HepG2 (cell line): ENCODE measurements around the gene P4HTM. TPM values are rescaled to one million over a fixed set of nuclear protein-coding genes. Genes with fewer than 3 reads are reported as not detected.

ENCODE experiments used
- ATAC-seq: fragments of 200-7000 bp; cut with Tn5 transposase; 3 replicates; pipeline ENCODE4 v1.9.1; 2020; ENCODE audit warnings: mild to moderate bottlenecking, moderate library complexity
- BruUV-seq: library from RNA; stranded (reverse); fragments of 400-500 nt; replicated peaks from 2 replicates; lab custom pipeline; 2021; lab: Mats Ljungman, UMichigan
- CTCF ChIA-PET: fragments of 300-600 bp; formaldehyde crosslinking; extraction: SDS; loops from one replicate; lab custom pipeline; 2021; ENCODE audit warnings: low total read pairs, inconsistent platforms, low intra/inter-chr PET ratio; lab: Yijun Ruan, JAX
- POLR2A ChIA-PET: fragments of 350-600 bp; sonication (Branson Sonifier 250); formaldehyde crosslinking; loops from one replicate; lab custom pipeline; 2020; ENCODE audit warnings: antibody characterized with exemption, inconsistent platforms; lab: Yijun Ruan, JAX
- DNase-seq: peaks from one replicate; pipeline ENCODE4 v3.0.0-alpha.2; 2015; ENCODE audit warnings: low spot score
- FAIRE-seq: peaks from 3 replicates; lab custom pipeline; 2011; peaks lifted over from hg19 to GRCh38; lab: Jason Lieb, UNC
- H2AFZ ChIP-seq: one replicate; pipeline ENCODE4 v1.6.1; 2011; ENCODE audit warnings: low read length, inconsistent platforms
- H3K27ac ChIP-seq: fragments of 300-600 bp; 3 replicates; pipeline ENCODE4 v1.8.0; 2011; ENCODE audit warnings: mixed run types, mild to moderate bottlenecking, mixed read lengths, low read length, inconsistent platforms; ENCODE audit not compliant: insufficient read depth; ENCODE audit errors: extremely low read length
- H3K27me3 ChIP-seq, 2 experiments: fragments of 200-600 bp in 1 of 2; 2 replicates in 1 of 2; 3 replicates in 1 of 2; pipeline versions ENCODE4 v1.6.0 to v1.8.0; 2011; ENCODE audit warnings: low read length in 2 of 2, mild to moderate bottlenecking in 2 of 2, moderate library complexity in 2 of 2, inconsistent platforms in 1 of 2; ENCODE audit not compliant: insufficient read depth in 2 of 2, control insufficient read depth in 1 of 2
- H3K36me3 ChIP-seq, 2 experiments: fragments of 200-600 bp in 1 of 2; replicated peaks in 1 of 2; 2 replicates in 1 of 2; 3 replicates in 1 of 2; pipeline versions ENCODE4 v1.5.1 to v1.8.0; 2011; ENCODE audit warnings: low read length in 2 of 2, inconsistent platforms in 1 of 2; ENCODE audit not compliant: insufficient read depth in 2 of 2, control insufficient read depth in 1 of 2
- H3K4me1 ChIP-seq: 2 replicates; pipeline ENCODE4 v1.5.1; 2012; ENCODE audit warnings: low read length, inconsistent platforms; ENCODE audit not compliant: insufficient read depth
- H3K4me2 ChIP-seq: 2 replicates; pipeline ENCODE4 v1.6.0; 2011; ENCODE audit warnings: low read depth, low read length, inconsistent platforms
- H3K4me3 ChIP-seq, 3 experiments: fragments of 200-600 bp in 1 of 3; sonication (generic), shearing (Covaris generic) in 1 of 3; replicated peaks in 1 of 3; 2 replicates each; pipeline ENCODE4 v1.5.1; 2011 to 2016; ENCODE audit warnings: low read length in 3 of 3, inconsistent platforms in 2 of 3, low read depth in 2 of 3, mild to moderate bottlenecking in 2 of 3, control low read depth in 1 of 3, mixed read lengths in 1 of 3; ENCODE audit not compliant: insufficient read depth in 1 of 3
- H3K79me2 ChIP-seq: one replicate; pipeline ENCODE4 v1.6.1; 2011; ENCODE audit warnings: low read length, inconsistent platforms; ENCODE audit not compliant: insufficient read depth
- H3K9ac ChIP-seq: 2 replicates; pipeline ENCODE4 v1.6.0; 2011; ENCODE audit warnings: mild to moderate bottlenecking, low read depth, low read length, inconsistent platforms; ENCODE audit not compliant: insufficient read depth
- H3K9me3 ChIP-seq: 2 replicates; pipeline ENCODE4 v1.5.1; 2012; ENCODE audit warnings: mild to moderate bottlenecking, low read length
- H4K20me1 ChIP-seq: 2 replicates; pipeline ENCODE4 v1.6.0; 2011; ENCODE audit warnings: inconsistent platforms, mild to moderate bottlenecking, low read length, moderate library complexity; ENCODE audit not compliant: insufficient read depth
- AGO1 ChIP-seq: fragments of 200-400 bp; formaldehyde crosslinking; IDR thresholded peaks from 2 replicates; pipeline ENCODE4 v1.6.1; 2017; ENCODE audit warnings: mild to moderate bottlenecking, low read depth, low read length, moderate library complexity; ENCODE audit not compliant: poor library complexity, severe bottlenecking
- CENPT ChIP-seq: sonication (generic); formaldehyde crosslinking; IDR thresholded peaks from 2 replicates; pipeline ENCODE4 v1.8.0; 2022; ENCODE audit warnings: low read depth, mild to moderate bottlenecking, moderate library complexity, missing genetic modification reagents
- EZH2 ChIP-seq: conservative IDR thresholded peaks from 2 replicates; pipeline ENCODE4 v1.6.1; 2012; ENCODE audit warnings: mild to moderate bottlenecking, low read depth, low read length, moderate library complexity
- HDAC6 ChIP-seq: fragments of 200-600 bp; sonication (generic); IDR thresholded peaks from 2 replicates; pipeline ENCODE4 v1.7.0; 2017; ENCODE audit warnings: mild to moderate bottlenecking, antibody characterized with exemption, low read length, low read depth
- HHEX ChIP-seq: IDR thresholded peaks from 2 replicates; pipeline ENCODE4 v1.6.1; 2016; ENCODE audit warnings: control low read depth
- KDM3A ChIP-seq: IDR thresholded peaks from 2 replicates; pipeline ENCODE4 v1.6.1; 2018; ENCODE audit warnings: low read depth, missing compliant biosample characterization
- KLF15 ChIP-seq: sonication (generic); formaldehyde crosslinking; IDR thresholded peaks from 2 replicates; pipeline ENCODE4 v1.8.1; 2023; ENCODE audit warnings: borderline replicate concordance, mild to moderate bottlenecking, inconsistent platforms, missing genetic modification reagents, mixed read lengths
- MXI1 ChIP-seq: IDR thresholded peaks from 3 replicates; pipeline ENCODE4 v1.6.1; 2012; ENCODE audit warnings: low read depth, low read length, inconsistent platforms, borderline replicate concordance
- NFE2 ChIP-seq: sonication (generic); formaldehyde crosslinking; IDR thresholded peaks from 2 replicates; pipeline ENCODE4 v1.4.0; 2020; ENCODE audit warnings: missing genetic modification reagents
- RXRA ChIP-seq: sonication (generic); formaldehyde crosslinking; IDR thresholded peaks from 2 replicates; pipeline ENCODE4 v1.5.1; 2020; ENCODE audit warnings: missing genetic modification reagents
- SAP130 ChIP-seq: IDR thresholded peaks from 2 replicates; pipeline ENCODE4 v1.6.1; 2016; ENCODE audit warnings: low read depth
- TBX2 ChIP-seq: sonication (generic); formaldehyde crosslinking; IDR thresholded peaks from 2 replicates; pipeline ENCODE4 v1.5.0; 2020; ENCODE audit warnings: missing genetic modification reagents, mild to moderate bottlenecking, borderline replicate concordance
- ZC3H4 ChIP-seq: sonication (generic); formaldehyde crosslinking; IDR thresholded peaks from 2 replicates; pipeline ENCODE4 v1.4.0; 2020; ENCODE audit warnings: missing genetic modification reagents, borderline replicate concordance
- ZIK1 ChIP-seq: sonication (generic); formaldehyde crosslinking; IDR thresholded peaks from 2 replicates; pipeline ENCODE4 v1.5.0; 2020; ENCODE audit warnings: mild to moderate bottlenecking, low read depth, missing genetic modification reagents, borderline replicate concordance
- ZNF136 ChIP-seq: sonication (generic); formaldehyde crosslinking; IDR thresholded peaks from 2 replicates; pipeline ENCODE4 v1.8.1; 2022; ENCODE audit warnings: low read depth, mild to moderate bottlenecking, moderate library complexity, missing genetic modification reagents
- ZNF577 ChIP-seq: sonication (generic); formaldehyde crosslinking; IDR thresholded peaks from 2 replicates; pipeline ENCODE4 v1.4.0; 2020; ENCODE audit warnings: mild to moderate bottlenecking, low read depth, missing genetic modification reagents, borderline replicate concordance
- WGBS: methylation state at CpG from one replicate; pipeline ENCODE4 v1.1.6; 2017; ENCODE audit warnings: low lambda C conversion rate; 5-methylcytosine and 5-hydroxymethylcytosine counted together
- in situ Hi-C: cut with HindIII; loops from 2 replicates; pipeline ENCODE4 v1.10.0; 2017; ENCODE audit warnings: low pct_unique_long_range_greater_than_20kb; ENCODE audit not compliant: extremely low pct_ligation_motif_present
- intact Hi-C: fragments of 100-400 bp; cut with micrococcal nuclease; formaldehyde crosslinking; loops from one replicate; pipeline ENCODE4 v1.10.0; 2022; ENCODE audit not compliant: unreplicated experiment
- polyA plus RNA-seq, 8 experiments: library from polyadenylated mRNA; depleted of rRNA in 3 of 8; stranded (reverse) in 7 of 8; unstranded in 1 of 8; fragments of >200 nt; fragmentation: Illumina TruSeq in 4 of 8; extraction: Trizol in 4 of 8; gene quantifications; 2 replicates each; pipeline versions ENCODE4 v1.2.1 to v1.2.3, GENCODE V29; 2011 to 2016; ENCODE audit warnings: low read depth in 4 of 8, missing spikeins in 1 of 8, mixed read lengths in 1 of 8; ENCODE audit not compliant: insufficient read depth in 1 of 8
- total RNA-seq, 5 experiments: library from RNA; depleted of rRNA; stranded (reverse); fragments of >200 nt; fragmentation: Illumina TruSeq; extraction: Trizol; gene quantifications; 2 replicates each; pipeline ENCODE4 v1.2.3, GENCODE V29; 2016; ENCODE audit warnings: low read depth in 1 of 5
- TF ChIP-seq, protein P1 (sequence below): sonication (generic); formaldehyde crosslinking; IDR thresholded peaks from 2 replicates; pipeline ENCODE4 v1.5.0; 2020; ENCODE audit warnings: missing genetic modification reagents
- TF ChIP-seq, protein P2 (sequence below): sonication (generic); formaldehyde crosslinking; IDR thresholded peaks from 2 replicates; pipeline ENCODE4 v1.9.0; 2022; ENCODE audit warnings: missing genetic modification reagents, mild to moderate bottlenecking, borderline replicate concordance

P4HTM gene
- total and polyA plus RNA-seq, 2 of the 13 experiments (the other 11 are each of a cell fraction or from before 2014, with no cell fraction given) = 0.01 TPM; not detected in 1

DNA sequence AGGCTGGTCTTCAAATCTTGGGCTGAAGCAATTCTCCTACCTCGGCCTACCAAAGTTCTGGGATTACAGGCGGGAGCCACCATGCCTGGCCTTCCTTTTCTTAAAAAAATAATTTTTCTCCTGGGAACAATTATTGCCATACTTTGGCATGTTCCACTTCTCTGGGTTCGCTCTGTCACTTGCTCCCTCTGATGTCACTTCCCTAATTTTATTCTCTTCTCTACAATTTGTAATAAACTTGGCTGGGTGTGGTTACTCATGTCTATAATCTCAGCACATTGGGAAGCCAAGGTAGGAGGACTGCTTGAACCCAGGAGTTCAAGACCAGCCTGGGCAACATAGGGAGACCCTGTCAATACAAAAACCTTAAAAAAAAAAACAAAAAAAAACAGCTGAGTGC is 45.2 kb downstream of the P4HTM start:
- no peaks in the 10 kb centered on the region for H3K79me2 ChIP-seq
- no peaks in the 10 kb centered on the region for H3K27me3 ChIP-seq
- no peak overlapping the region for H2AFZ ChIP-seq
- no peak overlapping the region for H3K4me2 ChIP-seq
- no peak overlapping the region for H3K27ac ChIP-seq
- in situ Hi-C loops = no loop called here
- ChIA-PET POLR2A (interaction anchor here (1.3 kb wide), 1 partner anchor 14 kb away, joined by 7 read pairs; the partner anchor contains the start of gene NDUFAF3), CTCF (no interaction called here)
- BruUV-seq = no TSS peak
- no peak overlapping the region for H3K9ac ChIP-seq
- H3K4me1 ChIP-seq = no peaks in the 10 kb centered on the region
- no peaks in the 10 kb centered on the region for H4K20me1 ChIP-seq
- no peak overlapping the region for H3K4me3 ChIP-seq
- peaks cover 23 to 69% of the 10 kb centered on the region in 2 experiments for H3K36me3 ChIP-seq
- ATAC-seq = no peak
- DNase-seq = no peak
- TF ChIP-seq CENPT (no peak), ZIK1 (no peak)
- H3K9me3 ChIP-seq = no peaks in the 10 kb centered on the region
- 98% methylated on average over 3 of the region's 3 CpGs for whole genome bisulfite sequencing
- intact Hi-C loops = no loop called here
- FAIRE-seq = no peak

DNA sequence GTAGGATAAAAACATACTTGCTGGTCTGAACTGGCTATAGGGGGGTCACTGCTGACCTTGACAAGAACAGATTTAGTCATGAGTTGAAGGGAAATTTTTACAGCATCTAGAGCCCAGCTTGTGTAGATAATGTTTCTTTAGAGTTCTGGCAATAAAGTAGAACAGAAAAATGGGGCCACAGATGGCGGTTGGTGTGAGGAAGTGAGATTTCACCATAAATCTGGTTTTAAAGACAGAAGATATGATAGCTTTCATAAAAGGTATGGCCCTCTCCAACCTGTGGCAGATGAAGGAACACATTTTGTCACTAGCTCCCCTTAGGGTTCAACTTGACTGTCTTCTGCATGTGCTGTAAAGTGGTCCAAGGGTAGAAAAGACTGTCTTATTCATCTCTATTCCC is 63.5 kb downstream of the P4HTM start:
- Histone ChIP-seq H3K79me2 (peaks cover 4% of the 10 kb centered on the region), H3K4me3 (no peak overlapping the region), H3K4me2 (no peak overlapping the region), H3K27me3 (no peaks in the 10 kb centered on the region), H3K9me3 (no peaks in the 10 kb centered on the region), H2AFZ (no peak overlapping the region), H3K4me1 (peaks cover 27% of the 10 kb centered on the region), H3K27ac (no peak overlapping the region), H3K9ac (no peak overlapping the region), H4K20me1 (0 out of 2 replicates have a peak, but pooled peaks cover 5% of the 10 kb centered on the region), H3K36me3 (peaks cover 28 to 68% of the 10 kb centered on the region in 2 experiments)
- WGBS = 100% methylated on average over 1 of the region's 1 CpG
- POLR2A ChIA-PET = interaction anchor here (1.5 kb wide), 1 partner anchor 24 kb away, joined by 4 read pairs; the partner anchor contains the start of gene IMPDH2
- ATAC-seq (no peak), FAIRE-seq (no peak), DNase-seq (no peak)
- intact Hi-C loops (no loop called here), in situ Hi-C loops (no loop called here)
- CTCF ChIA-PET = no interaction called here
- TSS peak; percentile 51 for BruUV-seq
- TF ChIP-seq KDM3A (CRISPR knock-in tag) (no peak), ZNF136 (no peak), ZNF577 (CRISPR knock-in tag) (no peak), AGO1 (no peak), SAP130 (no peak), ZC3H4 (CRISPR knock-in tag) (no peak), NFE2 (no peak), EZH2 (no peak), TBX2 (CRISPR knock-in tag) (no peak), RXRA (CRISPR knock-in tag) (no peak), HHEX (no peak), MXI1 (no peak), HDAC6 (no peak), KLF15 (CRISPR knock-in tag) (no peak)
- TF ChIP-seq, protein P1, sequence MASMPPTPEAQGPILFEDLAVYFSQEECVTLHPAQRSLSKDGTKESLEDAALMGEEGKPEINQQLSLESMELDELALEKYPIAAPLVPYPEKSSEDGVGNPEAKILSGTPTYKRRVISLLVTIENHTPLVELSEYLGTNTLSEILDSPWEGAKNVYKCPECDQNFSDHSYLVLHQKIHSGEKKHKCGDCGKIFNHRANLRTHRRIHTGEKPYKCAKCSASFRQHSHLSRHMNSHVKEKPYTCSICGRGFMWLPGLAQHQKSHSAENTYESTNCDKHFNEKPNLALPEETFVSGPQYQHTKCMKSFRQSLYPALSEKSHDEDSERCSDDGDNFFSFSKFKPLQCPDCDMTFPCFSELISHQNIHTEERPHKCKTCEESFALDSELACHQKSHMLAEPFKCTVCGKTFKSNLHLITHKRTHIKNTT = no peak
- TF ChIP-seq, protein P2, sequence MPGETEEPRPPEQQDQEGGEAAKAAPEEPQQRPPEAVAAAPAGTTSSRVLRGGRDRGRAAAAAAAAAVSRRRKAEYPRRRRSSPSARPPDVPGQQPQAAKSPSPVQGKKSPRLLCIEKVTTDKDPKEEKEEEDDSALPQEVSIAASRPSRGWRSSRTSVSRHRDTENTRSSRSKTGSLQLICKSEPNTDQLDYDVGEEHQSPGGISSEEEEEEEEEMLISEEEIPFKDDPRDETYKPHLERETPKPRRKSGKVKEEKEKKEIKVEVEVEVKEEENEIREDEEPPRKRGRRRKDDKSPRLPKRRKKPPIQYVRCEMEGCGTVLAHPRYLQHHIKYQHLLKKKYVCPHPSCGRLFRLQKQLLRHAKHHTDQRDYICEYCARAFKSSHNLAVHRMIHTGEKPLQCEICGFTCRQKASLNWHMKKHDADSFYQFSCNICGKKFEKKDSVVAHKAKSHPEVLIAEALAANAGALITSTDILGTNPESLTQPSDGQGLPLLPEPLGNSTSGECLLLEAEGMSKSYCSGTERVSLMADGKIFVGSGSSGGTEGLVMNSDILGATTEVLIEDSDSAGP (CRISPR knock-in tag) = no peak
